Peyer's patch (tissue), 4 donors: ENCODE measurements around the gene OR2M3.

Source experiments
- CTCF ChIP-seq, 6 experiments: fragments of 450-650 bp in 4 of 6; fragments of 200-600 bp in 2 of 6; sonication (generic) in 1 of 6; IDR thresholded peaks; one replicate each; pipeline ENCODE4 v1.5.1; 2017 to 2019; ENCODE audit warnings: antibody characterized with exemption in 6 of 6, mild to moderate bottlenecking in 3 of 6, moderate library complexity in 1 of 6
- POLR2A ChIP-seq, 2 donors: fragments of 450-650 bp; IDR thresholded peaks; one replicate each; pipeline ENCODE4 v1.5.1; 2017; ENCODE audit warnings: antibody characterized with exemption in 2 of 2, mild to moderate bottlenecking in 2 of 2, moderate library complexity in 2 of 2

DNA sequence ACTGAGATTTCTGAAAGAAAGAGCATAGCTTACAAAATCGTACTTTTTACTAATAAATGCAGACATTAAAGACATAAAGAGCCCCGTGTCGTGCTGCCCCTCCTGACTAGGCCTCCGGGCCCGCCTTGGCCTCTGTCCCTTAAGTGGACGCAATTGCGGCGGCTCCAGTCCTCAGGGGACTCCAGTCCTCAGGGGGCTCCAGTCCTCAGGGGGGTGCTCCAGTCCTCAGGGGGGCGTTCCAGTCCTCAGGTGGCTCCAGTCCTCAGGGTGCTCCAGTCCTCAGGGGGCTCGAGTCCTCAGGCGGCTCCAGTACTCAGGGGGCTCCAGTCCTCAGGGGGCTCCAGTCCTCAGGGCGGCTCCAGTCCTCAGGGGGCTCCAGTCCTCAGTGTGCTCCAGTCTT is 33.0 kb upstream of the OR2M3 start:
- TF ChIP-seq CTCF (IDR thresholded peaks at IDR 0.05) (no peak), POLR2A (IDR thresholded peaks at IDR 0.05) (no peak)
